Cerebellar nuclear complex (tissue), 1 donor: ENCODE measurements around the gene GPC1.

Experiments used
- DNase-seq, 2 experiments: peaks; one replicate each; lab custom pipeline; 2025; lab: John Stamatoyannopoulos, UW

GPC1 gene

DNA sequence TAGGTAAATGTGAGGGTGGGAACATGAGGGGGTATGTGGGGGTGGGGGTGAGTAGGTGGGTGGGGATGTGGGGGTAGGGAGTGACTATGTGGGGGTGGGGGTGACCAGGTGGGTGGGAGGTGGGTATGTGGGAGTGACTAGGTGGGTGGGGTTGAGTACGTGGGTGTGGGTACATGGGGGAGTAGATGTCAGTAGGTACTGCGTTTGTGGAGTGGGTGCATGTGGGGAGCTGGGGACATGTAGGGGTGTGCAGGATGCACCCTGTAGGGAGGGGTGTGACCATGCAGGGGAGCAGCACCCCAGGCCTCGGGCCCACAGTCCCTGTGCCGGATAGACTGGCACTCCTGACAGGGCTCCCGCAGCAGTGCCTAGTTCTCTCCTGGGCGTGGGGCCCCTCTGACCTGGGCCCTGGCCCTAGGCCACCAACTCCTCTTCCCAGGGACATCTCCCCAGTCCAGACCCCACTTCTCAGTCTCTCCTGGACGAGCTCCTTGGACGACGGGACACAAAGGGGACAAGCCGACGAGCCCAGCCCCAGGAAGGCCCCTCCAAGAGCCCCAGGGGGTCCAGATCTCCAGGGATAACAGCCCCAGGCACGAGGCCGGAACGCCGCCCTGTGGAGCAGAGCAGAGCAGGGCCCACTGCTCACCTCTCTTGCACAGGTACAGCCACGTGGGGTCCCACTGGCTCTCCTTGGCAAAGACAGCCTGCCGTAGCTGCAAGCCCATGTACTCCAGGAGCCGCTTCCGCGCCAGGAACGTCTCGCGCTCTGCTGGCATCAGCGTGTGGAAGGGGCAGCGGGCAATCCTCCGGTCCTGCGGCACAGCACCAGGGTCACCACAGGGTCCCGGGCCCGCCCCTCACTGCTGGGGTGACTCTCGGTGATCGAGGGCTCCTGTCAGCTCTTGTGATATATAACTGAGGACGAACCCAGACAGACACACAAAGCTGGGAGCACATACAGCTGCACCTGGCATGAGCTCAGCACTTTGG is 64.1 kb downstream of the GPC1 start:
- no peak for DNase-seq

GRCh38 chr2:240500561-240501423 is 65.3 kb downstream of the GPC1 start:
- no peak for DNase-seq

GRCh38 chr2:240501531-240501991 is 66.1 kb downstream of the GPC1 start:
- DNase-seq: no peak

- DNase-seq: no peak
Observed at GRCh38 chr2:240502059-240502429, 66.6 kb downstream of the GPC1 start.

DNA sequence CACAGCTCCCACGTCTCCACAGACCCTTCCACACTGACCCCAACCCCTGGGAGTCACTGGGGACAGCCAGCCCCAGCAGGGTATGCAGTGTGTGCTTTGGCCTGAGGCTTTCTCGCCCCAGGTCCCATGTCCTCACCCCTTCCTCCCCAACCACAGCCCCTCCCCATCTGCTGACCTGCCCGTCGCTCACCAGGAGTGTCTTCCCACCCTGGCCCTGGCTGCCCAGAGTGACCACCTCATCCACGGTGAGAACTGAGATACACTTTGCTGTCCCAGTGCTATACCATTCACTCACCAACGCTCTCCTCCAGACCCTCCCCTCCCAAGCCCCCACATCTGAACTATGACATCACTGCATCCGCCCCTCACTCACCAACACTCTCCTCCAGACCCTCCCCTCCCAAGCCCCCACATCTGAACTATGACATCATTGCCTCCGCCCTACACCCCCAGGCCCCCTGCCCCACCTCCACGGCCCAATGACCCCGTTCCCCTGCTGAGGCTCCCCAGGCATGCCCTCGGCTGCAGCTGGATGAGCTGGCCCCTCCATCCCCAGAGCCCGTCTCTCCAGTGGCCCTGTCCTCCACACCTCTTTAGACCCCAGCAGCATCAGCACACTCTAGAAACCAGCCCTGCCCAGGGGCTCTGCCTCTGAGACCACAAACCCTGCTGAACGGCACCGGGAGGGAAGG is 67.1 kb downstream of the GPC1 start:
- no peak for DNase-seq

- no peak for DNase-seq
Observed at GRCh38 chr2:240503375-240503774, 67.9 kb downstream of the GPC1 start.

GRCh38 chr2:240503848-240504247 is 68.4 kb downstream of the GPC1 start:
- no peak for DNase-seq

DNA sequence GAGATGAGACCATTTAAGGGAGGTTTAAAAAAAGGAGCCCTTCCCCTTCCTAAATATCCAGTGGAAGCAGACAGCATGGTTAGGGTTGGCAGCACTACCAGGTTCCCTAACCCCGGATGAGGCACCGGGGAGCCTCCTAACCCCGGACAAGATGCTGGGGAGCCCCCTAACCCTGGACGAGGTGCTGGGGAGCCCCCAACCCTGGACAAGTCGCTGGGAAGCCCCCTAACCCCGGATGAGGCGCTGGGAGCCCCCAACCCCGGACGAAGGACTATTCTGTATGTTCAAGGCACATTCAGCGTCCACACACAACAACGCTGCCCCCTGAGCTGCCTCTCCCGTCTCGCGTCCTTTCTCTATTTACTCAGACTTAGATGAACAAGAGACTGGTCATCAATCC is 70.4 kb downstream of the GPC1 start:
- DNase-seq: no peak

DNA sequence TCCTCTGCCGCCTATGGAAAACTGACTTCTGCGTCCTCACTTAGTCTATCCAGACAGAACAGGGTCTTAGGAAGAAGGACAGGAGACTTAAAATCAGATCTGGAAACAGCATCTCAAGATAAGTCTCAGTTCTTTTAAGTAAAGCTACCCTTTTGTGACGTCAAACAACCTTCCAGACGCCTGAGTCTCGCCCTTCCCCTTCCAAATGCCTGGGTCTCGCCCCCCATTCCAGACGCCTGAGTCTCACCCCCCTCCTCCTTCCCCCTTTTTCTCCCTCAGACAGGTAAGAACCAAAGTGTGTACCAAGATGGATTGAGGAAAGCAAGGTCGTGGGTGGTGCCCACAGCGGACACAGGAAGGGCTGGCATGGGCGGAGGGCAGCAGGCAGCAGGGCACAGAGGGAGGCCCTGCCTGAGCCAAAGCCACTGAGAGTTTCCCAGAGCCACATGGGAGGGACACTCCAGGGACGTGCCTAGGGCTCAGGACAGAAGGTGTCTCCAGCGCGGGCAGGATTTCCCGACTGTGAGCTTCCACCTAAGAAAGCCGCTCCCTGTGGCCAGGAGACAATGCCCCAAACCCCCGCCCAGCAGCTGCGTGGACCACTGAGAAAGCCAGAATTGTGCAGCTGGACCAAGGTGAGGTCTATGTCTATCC is 71.1 kb downstream of the GPC1 start:
- no peak for DNase-seq

- DNase-seq: no peak
Observed at GRCh38 chr2:240507060-240507777, 71.8 kb downstream of the GPC1 start.

DNA sequence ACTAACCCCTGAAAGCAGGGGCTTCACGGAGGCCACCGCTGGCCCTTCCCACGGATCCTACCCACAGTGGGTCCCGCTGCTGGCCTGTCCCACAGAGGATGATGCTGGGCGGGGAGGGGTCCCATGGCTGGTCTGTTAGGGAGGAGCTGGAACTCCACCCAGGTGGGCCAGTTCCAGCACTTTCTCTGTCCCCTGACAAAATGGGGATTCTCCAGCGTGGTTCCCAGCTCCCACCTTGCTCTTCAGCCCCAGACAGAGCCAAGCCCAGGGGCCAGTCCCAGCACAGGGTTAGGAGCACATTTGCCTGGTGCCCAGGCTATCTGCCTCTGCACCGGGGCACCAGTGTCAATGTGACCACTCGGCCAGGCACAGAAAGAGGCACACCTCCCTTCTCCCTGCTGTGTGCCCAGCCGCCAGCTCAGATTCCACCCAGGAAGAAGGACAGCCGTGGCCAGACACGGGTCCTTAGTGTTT is 72.4 kb downstream of the GPC1 start:
- no peak for DNase-seq

- DNase-seq: no peak
Observed at GRCh38 chr2:240508832-240509545, 73.5 kb downstream of the GPC1 start.

- no peak for DNase-seq
Observed at GRCh38 chr2:240509667-240510512, 74.4 kb downstream of the GPC1 start.

DNA sequence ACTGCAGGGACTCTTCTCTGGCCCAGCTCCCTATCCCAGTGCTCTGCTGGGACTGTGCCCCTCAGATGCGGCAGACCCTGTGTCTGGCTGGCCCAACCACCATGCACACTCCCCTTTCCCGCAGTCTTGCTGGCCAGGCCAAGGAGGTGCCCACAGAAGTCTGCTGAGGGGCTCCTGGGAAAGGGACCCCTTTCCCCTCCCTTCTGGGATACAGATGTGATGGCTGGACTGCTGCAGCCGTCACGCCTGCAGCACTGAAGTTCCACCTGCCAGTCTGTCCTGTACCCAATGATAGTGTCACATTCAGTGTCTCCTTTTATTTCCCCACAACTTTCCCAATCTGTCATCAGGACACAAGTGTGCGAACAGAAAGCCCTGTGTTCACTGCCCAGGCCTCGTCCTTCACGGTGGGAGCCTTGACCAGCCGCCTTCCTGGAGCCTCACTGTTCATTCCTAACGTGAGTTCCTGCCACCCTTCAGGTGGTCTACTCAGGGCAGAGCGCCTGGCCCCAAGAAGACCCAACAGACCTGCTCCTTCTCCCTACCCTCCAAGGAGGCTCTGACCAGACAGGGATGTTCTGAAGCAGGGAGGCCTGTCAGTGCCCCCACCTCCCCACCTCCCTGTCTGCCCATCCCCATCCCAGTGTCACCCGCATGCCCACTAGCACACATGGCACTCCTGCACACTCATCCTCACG is 75.2 kb downstream of the GPC1 start:
- no peak for DNase-seq

GRCh38 chr2:240511351-240512108 is 76.1 kb downstream of the GPC1 start:
- no peak for DNase-seq

DNA sequence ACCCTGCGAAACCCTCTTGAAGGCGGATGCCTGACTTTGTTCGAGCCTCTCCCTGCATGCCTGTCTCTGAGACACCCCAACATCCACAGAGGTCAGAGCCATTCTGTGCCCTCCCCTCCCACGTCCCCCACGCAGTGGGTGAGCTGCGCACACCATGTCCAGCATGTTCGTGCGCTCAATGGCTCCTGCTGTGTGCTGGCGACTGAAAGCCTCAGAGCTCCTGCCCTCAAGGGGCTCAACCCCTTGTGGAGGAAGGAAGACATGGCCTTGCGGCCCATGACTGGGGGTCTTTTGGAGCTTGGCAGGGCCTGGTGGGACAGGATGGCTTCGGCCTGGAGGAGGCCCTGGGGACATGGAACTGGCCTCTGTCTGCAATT is 76.6 kb downstream of the GPC1 start:
- no peak for DNase-seq

- no peak for DNase-seq
Observed at GRCh38 chr2:240512666-240513535, 77.4 kb downstream of the GPC1 start.
